Neural crest cell (in vitro differentiated cells): ENCODE measurements around the gene KREMEN1. TPM values are rescaled to one million over a fixed set of nuclear protein-coding genes. Genes with fewer than 3 reads are reported as not detected.

ENCODE experiments used
- DNase-seq: peaks from one replicate; pipeline ENCODE4 v3.0.0; 2021; ENCODE audit warnings: low read depth, mixed read lengths, low spot score
- H3K27ac Mint-ChIP-seq: one replicate; pipeline ENCODE4 v1.8.0; 2021; ENCODE audit warnings: mild to moderate bottlenecking, mixed read lengths; ENCODE audit not compliant: unreplicated experiment
- H3K27me3 Mint-ChIP-seq: 2 replicates; pipeline ENCODE4 v1.8.0; 2021; ENCODE audit warnings: low read depth, mild to moderate bottlenecking, mixed read lengths
- H3K36me3 Mint-ChIP-seq: 2 replicates; pipeline ENCODE4 v1.8.0; 2021; ENCODE audit warnings: low read depth, mild to moderate bottlenecking, mixed read lengths
- H3K4me1 Mint-ChIP-seq: 2 replicates; pipeline ENCODE4 v1.8.0; 2021; ENCODE audit warnings: mixed read lengths
- H3K4me3 Mint-ChIP-seq: one replicate; pipeline ENCODE4 v1.8.0; 2021; ENCODE audit warnings: mild to moderate bottlenecking, mixed read lengths
- H3K9me3 Mint-ChIP-seq: 2 replicates; pipeline ENCODE4 v1.8.0; 2021; ENCODE audit warnings: mixed read lengths
- CTCF ChIP-seq: fragments of 200-600 bp; sonication (generic); conservative IDR thresholded peaks from 2 replicates; pipeline ENCODE4 v1.5.0; 2021; ENCODE audit warnings: antibody characterized with exemption, mild to moderate bottlenecking
- total RNA-seq: library from RNA; stranded (reverse); gene quantifications from 2 replicates; pipeline ENCODE4 v1.2.1, GENCODE V29; 2021

Gene KREMEN1
- total RNA-seq, 1 donor from 2014 or later, result 3.9 TPM

GRCh38 chr22:29142116-29142515, 69.3 kb downstream of the KREMEN1 start:
- Mint-ChIP-seq H3K27ac (no peak overlapping the region), H3K36me3 (no peaks in the 10 kb centered on the region), H3K9me3 (no peaks in the 10 kb centered on the region), H3K27me3 (peaks cover 2% of the 10 kb centered on the region), H3K4me3 (no peak overlapping the region), H3K4me1 (peaks cover 19% of the 10 kb centered on the region)
- DNase-seq, result no peak
- no peak for TF ChIP-seq CTCF

- Mint-ChIP-seq H3K4me1 (peaks cover 30% of the 10 kb centered on the region), H3K36me3 (no peaks in the 10 kb centered on the region), H3K27ac (no peak overlapping the region), H3K9me3 (no peaks in the 10 kb centered on the region), H3K4me3 (no peak overlapping the region), H3K27me3 (peaks cover 2% of the 10 kb centered on the region)
- no peak for DNase-seq
- TF ChIP-seq CTCF, result no peak
Observed at GRCh38 chr22:29143941-29144785, 71.3 kb downstream of the KREMEN1 start.

GRCh38 chr22:29144786-29145160, 71.9 kb downstream of the KREMEN1 start:
- DNase-seq, result no peak
- no peak overlapping the region for H3K4me3 Mint-ChIP-seq
- H3K9me3 Mint-ChIP-seq, result no peaks in the 10 kb centered on the region

GRCh38 chr22:29145321-29146072, 72.7 kb downstream of the KREMEN1 start:
- Mint-ChIP-seq H3K4me3 (no peak overlapping the region), H3K27ac (no peak overlapping the region), H3K36me3 (no peaks in the 10 kb centered on the region), H3K27me3 (peaks cover 2% of the 10 kb centered on the region), H3K4me1 (peaks cover 43% of the 10 kb centered on the region), H3K9me3 (no peaks in the 10 kb centered on the region)
- DNase-seq, result no peak
- TF ChIP-seq CTCF, result no peak

More at GRCh38 chr22:29144786-29145160, 71.9 kb downstream of the KREMEN1 start:
- H3K4me1 Mint-ChIP-seq, result peaks cover 36% of the 10 kb centered on the region
- TF ChIP-seq CTCF, result no peak
- H3K27ac Mint-ChIP-seq, result no peak overlapping the region
- no peaks in the 10 kb centered on the region for H3K36me3 Mint-ChIP-seq
- H3K27me3 Mint-ChIP-seq, result peaks cover 2% of the 10 kb centered on the region

GRCh38 chr22:29146091-29146560, 73.3 kb downstream of the KREMEN1 start:
- H3K27me3 Mint-ChIP-seq, result peaks cover 2% of the 10 kb centered on the region
- no peaks in the 10 kb centered on the region for H3K9me3 Mint-ChIP-seq
- H3K36me3 Mint-ChIP-seq, result no peaks in the 10 kb centered on the region
- peak overlapping the region; percentile 87 for H3K27ac Mint-ChIP-seq
- no peak for DNase-seq
- TF ChIP-seq CTCF, result no peak
- no peak overlapping the region for H3K4me3 Mint-ChIP-seq
- peaks cover 45% of the 10 kb centered on the region for H3K4me1 Mint-ChIP-seq
